ENCODE data around the gene VAV2.
"Not testable (repeated sequence)": the region's sequence is repeated elsewhere in the genome, so short reads cannot be mapped to it uniquely, and the experiment has no call there.

Gene VAV2

DNA sequence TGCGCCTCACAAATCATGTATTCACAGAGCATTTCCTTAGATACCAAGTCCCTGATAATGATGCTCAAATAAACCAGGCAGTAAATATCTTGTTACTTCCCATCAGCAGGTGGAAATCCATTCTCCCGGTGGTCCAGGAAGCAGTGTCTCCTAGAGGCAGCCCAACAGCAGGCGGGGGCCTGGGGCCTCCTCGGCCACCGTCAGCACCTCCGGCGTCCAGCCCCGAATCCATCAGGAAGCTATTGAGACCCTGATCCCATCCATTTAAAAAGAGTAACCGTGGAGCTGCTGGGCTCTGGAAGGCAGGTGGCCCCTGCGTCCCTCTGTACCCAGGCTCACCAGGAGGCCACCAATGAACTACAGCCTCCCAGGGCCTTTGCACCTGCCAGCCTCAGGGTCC is 54.0 kb downstream of the VAV2 start:
- DNase-seq (ENCODE audit: low spot score): no peak

- no peak for DNase-seq (ENCODE audit: low spot score)
Observed at GRCh38 chr9:133937120-133937519, 55.0 kb downstream of the VAV2 start.

DNA sequence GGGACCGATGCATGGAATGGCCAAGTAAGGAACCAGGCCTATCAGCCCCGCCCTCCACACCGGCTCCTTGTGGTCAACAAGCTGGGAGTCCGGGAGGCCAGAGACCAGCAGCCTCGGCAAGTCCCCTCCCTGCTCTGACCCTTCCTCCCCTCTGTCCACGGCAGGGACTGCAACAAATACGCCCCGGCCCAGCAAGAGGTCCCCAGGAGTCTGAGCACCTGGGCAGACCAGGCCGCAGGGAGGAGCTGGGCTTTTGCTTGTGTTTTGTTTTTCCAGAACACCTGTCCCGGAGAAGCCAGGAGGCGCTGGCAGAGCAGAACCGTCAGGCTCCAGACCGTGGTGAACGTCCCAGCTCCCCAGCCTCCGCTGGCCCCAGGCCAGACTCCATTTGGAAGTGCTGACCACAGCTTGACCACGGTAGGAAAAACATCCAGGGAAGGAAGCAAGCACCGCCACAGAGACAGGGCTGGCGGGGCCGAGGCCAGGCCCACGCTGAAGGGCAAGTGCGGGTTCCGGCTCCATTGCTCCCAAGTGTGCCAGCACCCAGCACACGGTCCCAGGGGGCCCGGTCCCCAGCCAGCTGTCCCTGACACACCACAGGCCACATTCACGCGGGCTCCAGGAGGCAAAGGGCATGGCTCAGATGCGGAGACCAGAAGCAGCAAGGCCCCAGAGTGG is 56.7 kb downstream of the VAV2 start:
- DNase-seq (ENCODE audit: low spot score): no peak

DNA sequence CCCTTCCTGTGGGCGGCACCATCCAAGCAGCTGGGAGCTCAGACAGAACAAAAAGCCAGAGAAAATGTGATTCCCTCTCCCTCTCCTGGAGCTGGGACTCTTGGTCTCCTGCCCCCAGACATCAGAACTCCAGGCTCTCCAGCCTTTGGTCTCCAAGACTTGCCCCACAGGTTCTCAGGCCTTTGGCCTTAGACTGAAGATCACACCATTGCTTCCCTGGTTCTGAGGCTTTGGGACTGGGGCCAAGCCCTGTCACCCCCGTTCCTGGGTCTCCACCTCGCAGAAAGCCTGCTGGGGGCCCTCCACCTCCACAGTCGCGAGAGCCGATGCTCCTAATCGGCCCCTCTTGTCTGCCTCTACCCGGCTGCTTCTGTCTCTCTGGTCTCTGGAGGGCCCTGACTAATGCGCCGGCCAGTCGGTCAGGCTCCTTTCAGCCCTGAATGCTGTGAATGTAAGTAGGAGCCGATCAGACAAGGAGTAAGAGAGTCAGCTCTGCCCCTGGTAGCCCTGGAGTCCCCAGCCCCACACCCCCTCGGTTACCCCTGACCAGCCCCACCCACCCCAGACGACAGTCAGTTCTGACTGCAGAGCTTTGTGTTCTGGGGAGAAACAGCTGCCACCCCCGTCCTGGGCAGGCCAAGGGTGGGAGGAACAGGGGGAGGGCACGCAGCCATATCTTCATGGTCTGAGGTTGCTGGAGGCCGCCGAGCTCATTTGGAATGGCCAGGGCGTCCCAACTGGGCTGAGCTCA is 57.5 kb downstream of the VAV2 start:
- no peak for DNase-seq (ENCODE audit: low spot score)

- no peak for DNase-seq (ENCODE audit: low spot score)
Observed at GRCh38 chr9:133933426-133934026, 58.6 kb downstream of the VAV2 start.

DNA sequence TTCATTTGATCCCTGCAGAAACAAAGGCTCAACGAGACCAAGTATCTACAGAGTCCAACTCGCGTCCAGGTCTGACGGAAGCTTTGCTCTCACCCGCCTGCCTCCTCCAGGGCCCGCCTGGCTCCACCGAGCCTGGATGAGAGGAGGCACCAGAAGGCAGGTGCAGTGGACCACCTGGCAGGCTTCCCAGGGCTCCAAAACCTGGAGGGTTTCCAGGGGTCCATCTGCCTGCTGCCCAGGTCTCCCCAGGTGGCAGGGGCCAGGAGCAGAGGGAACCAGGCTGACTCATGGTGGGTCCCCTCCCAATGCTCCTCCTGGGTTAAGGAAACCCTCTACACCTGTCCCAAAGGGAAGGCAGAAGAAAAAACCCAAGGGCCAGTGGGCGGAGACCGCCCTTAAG is 59.5 kb downstream of the VAV2 start:
- no peak for DNase-seq (ENCODE audit: low spot score)

GRCh38 chr9:133932181-133932580 is 59.9 kb downstream of the VAV2 start:
- DNase-seq (ENCODE audit: low spot score): no peak

- no peak for DNase-seq (ENCODE audit: low spot score)
Observed at GRCh38 chr9:133930682-133931485, 61.2 kb downstream of the VAV2 start.

GRCh38 chr9:133930046-133930681 is 62.0 kb downstream of the VAV2 start:
- DNase-seq (ENCODE audit: low spot score): no peak

- DNase-seq (ENCODE audit: low spot score): no peak
Observed at GRCh38 chr9:133929599-133929998, 62.5 kb downstream of the VAV2 start.

DNA sequence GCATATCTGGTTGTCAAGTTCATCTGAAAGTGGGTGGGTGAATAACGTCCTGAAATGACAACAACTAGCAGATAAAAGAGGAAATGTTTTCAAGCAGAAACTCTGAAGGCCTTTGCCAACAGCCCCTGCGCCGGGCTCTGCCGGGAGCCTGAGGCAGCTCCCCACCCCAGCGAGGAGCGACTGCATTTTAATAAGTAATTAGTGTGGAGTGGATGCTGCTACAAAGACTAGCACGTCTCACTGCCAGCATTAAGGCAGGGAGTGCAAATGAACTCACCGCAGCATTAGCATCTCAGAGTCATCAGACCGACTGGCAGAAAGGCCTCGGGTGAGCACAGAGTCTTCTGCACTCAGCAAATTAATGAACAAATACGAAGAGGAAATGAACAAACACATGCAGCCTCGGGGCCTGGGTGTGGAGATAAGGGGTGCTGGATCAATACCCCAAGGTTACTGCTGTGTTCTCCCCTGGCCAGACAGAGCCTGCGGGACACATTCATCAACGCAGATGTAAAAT is 63.8 kb downstream of the VAV2 start:
- DNase-seq (ENCODE audit: low spot score): no peak

DNA sequence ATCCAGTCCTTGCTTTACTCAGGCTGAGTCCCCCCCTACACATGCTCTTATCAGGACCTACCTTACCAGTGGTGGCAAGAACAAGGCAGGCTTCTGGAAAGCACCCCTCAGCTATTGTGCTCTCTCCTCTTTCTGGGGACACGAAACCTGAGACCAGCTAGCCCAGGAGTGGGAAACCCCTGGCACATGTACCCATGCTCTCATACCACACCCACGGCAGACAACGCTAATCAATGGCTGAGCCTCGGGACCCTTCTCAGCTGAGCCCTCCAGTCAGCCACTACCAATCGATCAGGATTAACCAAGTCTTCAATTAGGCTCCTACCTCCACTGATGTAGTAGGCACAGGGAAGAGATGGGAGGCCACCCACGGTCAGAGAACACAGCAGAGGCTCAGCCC is 65.1 kb downstream of the VAV2 start:
- DNase-seq (ENCODE audit: low spot score): no peak

GRCh38 chr9:133926165-133926856 is 65.8 kb downstream of the VAV2 start:
- no peak for DNase-seq (ENCODE audit: low spot score)

DNA sequence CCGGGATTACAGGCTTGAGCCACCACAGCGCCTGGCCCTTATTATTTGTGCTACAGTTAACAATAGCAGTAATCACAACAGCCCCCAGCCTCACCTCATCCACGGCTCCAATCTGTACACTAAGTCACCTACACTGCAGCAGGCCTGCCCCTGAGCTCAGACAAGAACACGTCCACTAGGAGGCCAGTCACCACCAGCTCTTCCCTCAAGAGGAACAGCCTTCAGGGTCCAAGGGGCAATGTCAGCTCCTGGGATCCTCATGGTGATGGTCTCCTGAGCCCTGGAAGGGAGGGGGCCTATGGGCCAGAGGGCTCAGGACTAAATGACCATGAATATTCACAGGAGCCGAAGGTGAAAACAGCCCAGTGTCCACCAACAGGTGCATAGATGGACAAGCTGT is 67.7 kb downstream of the VAV2 start:
- DNase-seq (ENCODE audit: low spot score): no peak

DNA sequence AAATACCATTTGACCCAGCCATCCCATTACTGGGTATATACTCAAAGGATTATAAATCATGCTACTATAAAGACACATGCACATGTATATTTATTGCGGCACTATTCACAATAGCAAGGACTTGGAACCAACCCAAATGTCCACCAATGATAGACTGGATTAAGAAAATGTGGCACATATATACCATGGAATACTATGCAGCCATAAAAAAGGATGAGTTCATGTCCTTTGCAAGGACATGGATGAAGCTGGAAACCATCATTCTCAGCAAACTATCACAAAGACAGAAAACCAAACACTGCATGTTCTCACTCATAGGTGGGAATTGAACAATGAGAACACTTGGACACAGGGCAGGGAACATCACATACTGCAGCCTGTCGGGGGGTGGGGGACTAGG is 68.5 kb downstream of the VAV2 start:
- DNase-seq (ENCODE audit: low spot score): not testable (repeated sequence)

DNA sequence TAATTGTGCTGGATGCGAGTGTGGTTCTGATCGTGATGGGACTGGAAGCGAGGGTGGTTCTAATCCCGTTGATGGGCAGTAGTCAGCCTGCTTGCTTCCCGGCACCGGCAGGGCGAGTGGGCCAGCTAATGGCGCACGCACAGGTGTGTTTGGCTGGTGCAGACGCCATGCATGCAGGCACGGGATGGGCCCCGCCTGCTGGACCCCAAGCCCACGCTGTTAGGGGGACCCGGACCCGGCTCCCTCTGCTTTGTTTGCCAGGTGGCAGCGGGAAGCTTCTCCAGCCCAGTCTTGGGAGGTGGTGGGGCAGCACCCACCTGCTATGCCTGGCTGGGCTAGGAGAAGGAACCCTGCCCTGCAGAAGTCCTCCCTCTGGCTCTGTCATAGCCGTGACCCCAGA is 70.3 kb downstream of the VAV2 start:
- no peak for DNase-seq (ENCODE audit: low spot score)

DNA sequence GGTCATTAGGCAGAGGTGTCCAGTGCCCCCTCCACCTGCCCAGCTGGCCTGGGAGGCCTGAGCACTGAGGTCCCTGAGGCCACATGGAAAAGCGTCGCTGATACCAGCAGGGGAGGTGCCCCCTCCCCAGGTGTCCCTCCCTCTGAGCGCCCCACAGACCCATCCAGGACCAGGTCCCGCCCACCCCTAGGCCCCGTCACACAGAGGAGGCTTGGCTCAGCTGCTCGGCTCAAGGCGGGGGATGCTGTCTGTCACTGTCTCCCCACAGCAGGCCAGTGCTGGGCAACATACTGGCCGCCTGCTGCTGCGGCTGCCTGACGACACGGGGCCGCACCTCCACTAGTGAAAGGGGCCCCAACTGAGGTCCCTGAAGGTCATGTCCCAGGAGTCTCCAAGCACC is 71.7 kb downstream of the VAV2 start:
- DNase-seq (ENCODE audit: low spot score): no peak

DNA sequence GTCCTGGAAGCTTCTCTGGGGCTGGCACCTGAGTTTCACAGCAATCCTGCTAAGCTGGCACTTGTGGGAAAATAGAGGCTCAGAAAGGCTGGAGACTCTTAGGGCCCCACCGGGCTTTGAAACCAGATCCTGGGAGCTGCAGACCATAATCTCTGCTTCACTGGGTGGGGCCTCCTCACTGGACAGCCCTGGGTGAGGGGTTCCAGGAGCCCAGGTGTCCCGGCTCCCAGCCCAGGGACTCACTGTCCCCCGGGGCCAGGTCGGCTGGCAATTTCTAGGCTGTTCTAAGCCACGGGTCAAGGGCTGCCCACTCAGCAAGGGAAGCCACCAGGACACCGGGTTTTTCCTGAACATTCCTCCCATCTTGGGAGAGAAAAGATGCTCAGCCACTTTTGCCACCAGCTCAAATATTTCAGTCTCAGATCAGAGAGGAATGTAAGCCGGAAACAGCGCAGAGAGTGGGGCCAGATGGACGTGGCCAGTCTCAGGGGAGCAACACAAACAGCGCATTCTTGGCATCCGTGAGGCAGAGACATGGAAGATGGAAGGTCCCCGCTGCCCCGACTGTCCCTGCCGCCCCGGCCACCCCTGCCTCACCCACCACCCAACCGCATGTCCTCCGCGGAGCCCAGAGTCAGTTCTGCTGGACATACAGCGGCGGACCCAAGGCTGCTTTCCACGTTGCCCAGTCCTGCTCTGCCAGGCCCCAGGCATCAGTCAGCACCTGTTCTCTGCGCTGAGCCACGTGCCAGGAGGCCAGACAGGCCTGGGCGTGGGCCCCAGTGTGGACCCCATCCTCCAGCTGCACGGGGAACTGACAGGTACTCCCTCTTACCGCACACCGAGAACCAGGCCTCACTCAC is 72.6 kb downstream of the VAV2 start:
- no peak for DNase-seq (ENCODE audit: low spot score)

- DNase-seq (ENCODE audit: low spot score): no peak
Observed at GRCh38 chr9:133918111-133918813, 73.9 kb downstream of the VAV2 start.

DNA sequence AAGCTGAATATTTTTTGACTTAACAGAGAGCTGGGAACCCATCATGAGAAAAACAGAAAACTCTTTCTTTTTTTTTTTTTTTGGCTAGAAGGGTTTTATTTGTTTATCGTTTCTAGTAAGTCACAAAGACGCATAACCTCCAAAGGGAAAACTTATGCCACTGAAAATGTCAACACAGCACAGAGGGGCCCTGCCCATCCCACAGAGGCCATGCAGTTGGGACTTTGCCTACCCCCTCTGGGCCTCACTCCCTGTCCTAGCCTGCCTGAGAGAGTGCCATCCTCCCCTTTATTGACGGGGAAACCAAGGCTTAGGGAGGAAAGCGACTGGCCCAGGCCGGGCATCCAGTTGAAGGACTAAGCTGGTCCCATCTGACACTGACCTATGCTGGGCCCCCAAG is 74.7 kb downstream of the VAV2 start:
- DNase-seq (ENCODE audit: low spot score): no peak

Measured in pons (tissue), 1 donor.